HG03139 (cell line): Measurements from ENCODE around the gene UGT2B11.
"Not testable (repeated sequence)": the region's sequence is repeated elsewhere in the genome, so short reads cannot be mapped to it uniquely, and the experiment has no call there.

Source experiments
- ATAC-seq: cut with Tn5 transposase; IDR thresholded peaks from one replicate; pipeline ENCODE4 v1.9.1; 2021; ENCODE audit not compliant: unreplicated experiment

Gene UGT2B11

DNA sequence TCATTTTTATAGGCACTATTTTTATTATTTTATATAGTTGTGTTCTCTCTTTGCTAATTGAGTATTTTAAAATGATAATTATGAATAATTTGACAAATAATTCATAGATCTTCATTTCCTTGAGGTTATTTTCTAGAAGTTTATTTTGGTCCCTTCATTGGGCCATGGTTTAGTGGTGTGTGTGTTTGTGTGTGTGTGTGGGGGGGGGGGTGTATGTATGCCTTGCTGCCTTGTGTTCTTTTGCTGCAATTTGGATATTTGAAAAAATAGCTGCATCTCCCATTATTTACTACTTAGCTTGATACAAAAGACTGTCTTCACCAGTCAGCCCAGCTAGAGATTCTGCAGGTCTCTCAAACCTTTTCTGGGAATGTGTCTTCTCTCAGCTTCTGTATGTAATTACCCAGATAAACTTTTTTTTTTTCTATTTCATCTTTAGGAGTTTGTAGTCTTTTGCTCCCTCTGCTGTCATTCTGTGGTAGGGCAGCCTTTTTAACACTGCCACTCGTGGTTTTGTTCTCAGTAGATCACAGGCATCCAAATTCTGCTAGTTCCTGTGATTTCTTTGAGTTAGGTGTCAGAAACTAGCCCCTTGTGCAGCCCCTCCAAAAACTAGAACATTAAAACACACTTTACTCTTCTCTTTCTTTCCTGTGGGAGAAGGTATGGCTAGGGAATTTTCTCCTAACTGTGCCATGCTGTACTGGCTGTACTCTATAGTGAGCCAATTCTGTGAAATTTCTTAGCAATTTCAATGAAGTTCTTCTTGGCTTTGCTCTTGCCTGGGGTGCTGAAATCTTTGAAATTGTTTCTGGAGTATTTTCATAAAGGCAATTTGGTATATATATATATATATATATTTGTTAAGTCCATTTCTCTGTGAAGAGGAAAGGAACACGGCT, 44.1 kb downstream of the UGT2B11 start:
- ATAC-seq: not testable (repeated sequence)

DNA sequence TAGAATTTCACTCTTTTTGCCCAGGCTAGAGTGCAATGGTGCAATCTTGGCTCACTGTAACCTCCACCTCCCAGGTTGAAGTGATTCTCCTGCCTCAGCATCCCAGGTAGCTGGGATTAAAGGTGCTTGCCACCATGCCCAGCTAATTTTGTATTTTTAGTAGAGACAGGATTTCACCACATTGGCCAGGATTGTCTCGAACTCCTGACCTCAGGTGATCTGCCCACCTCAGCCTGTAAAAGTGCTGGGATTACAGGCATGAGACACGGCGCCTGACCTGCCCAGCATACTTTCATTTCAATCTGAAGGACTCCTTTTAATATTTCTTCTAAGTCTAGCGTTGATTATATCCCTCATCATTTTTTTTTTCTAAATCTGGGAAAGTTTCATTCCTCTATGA, 45.4 kb downstream of the UGT2B11 start:
- not testable (repeated sequence) for ATAC-seq

GRCh38 chr4:69167300-69167699, 47.2 kb downstream of the UGT2B11 start:
- no peak for ATAC-seq

- not testable (repeated sequence) for ATAC-seq
Measured at GRCh38 chr4:69166376-69166775, 48.2 kb downstream of the UGT2B11 start.

- ATAC-seq: not testable (repeated sequence)
Measured at GRCh38 chr4:69165707-69166106, 48.8 kb downstream of the UGT2B11 start.

GRCh38 chr4:69156913-69157312, 57.6 kb downstream of the UGT2B11 start:
- no peak for ATAC-seq

DNA sequence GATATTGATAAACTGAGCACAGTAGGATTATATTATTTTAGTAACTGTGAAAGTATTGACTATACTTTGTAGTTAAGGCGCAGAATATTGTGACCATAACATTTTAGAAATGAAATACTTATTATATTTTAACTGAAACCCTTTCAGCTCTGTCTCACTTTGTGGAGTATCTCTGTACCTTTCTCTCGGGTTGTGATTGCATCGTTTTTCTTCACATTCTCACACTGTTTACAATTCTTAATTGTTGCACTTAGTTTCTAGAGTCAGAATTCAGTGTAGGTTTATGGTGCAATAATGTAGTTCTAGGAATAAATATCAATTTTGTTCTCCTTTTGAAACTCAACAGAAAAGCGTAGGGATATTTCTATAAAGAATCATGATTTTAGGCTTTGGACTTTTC, 60.5 kb downstream of the UGT2B11 start:
- no peak for ATAC-seq
